RKO (cell line): ENCODE measurements around the gene SLC23A2.
"Not testable (repeated sequence)": the region's sequence is repeated elsewhere in the genome, so short reads cannot be mapped to it uniquely, and the experiment has no call there.

Experiments used
- DNase-seq: peaks from one replicate; pipeline ENCODE4 v3.0.0-alpha.2; 2016; ENCODE audit warnings: low spot score

The SLC23A2 gene

DNA sequence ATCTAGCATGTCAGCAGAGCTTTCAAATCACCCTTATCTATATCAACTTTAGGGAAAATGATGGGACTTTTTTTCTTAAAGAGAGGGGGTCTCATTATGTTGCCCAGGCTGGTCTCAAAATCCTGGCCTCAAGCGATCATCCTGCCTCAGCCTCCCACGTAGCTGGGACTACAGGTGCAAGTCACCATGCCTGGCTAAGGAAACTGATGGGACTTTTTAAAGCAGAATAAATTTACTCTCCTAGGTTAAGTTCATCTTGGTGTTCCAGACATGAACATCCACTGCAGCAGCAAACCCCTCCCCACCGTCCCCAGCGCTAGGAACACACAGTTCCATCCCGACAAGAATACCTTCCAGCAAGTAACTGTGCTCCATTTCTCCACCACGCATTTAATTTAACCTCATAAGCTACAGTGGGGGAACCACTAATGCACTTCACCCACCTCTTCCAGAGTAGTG is 64.9 kb downstream of the SLC23A2 start:
- DNase-seq, result no peak

DNA sequence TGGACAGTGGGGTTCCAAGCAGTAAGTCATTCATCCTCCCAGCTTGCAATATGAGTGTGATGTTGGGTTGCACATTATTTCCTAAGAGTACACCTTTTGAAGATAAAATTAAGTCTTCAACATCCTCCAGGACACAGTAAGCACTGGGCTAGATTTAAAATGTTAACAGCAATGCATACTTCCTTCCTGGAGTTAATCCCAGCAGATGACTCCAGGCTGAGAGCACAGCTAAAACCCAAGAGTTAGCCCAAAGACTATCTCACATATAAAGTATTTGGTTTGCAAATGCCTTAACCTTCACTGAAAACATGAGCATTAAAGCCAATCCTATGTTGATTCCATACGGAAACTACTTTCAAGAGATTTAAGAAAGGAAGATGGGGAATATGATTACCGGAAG is 69.2 kb downstream of the SLC23A2 start:
- no peak for DNase-seq

DNA sequence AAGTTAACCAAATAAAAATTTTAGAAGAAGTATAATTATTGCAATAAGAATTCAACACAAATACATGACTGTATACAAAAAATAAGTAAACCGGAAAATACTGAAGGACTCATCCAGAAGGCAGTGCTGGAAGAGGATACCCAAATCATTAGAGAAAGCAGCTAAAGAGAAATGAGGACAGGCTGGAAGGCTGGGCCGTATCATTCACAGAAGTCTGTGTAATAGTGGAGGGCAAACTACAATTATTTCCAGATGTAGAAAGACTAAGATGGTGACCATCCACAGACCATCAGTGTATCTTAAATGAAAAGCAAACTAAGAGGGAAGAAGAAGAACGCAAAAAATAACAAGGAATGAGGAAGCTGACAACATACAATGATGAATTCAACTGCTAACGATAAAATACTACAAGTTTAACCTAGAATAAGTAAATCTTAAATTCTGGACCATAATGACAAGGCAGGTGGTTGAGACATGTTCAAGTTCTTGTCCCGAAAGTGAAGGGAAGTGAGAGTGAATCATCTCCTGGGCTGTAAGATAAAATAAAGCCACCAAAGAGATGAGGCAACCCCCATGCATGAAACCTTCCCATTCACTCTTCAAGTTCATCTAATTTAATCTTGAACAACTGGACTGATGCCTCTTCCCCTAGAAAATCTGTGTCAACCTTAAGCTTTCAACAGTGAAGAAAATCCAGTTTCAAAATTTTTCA is 71.5 kb downstream of the SLC23A2 start:
- DNase-seq, result no peak

DNA sequence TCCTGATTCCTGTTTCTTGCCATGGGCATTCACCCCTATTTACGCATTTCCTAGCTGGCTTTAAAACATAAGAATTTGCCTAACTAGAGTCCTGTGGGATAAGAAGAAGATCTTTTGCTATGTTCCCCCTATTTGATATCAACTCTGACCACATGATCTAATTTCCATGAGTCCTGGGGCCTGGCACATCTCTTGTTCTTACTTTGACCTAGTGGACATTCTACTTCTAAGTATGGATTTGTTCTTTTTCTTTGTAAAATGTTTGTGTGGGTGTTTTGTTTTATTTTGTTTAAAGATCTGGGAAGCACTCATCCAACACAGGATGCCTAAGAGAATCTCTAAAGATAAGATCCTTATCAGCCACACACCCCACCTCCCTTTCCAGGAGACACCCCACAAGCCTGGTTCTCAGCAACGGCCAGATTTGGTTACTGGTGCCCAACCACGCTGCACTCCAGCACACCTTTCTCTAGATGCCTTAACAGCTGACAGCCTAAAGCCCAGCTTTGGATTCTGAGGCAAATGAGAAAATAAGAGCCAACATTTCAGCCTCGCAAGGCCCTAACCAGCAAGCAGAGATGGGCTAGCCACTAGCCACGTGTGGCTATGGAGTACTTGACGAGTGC is 74.7 kb downstream of the SLC23A2 start:
- DNase-seq, result no peak

DNA sequence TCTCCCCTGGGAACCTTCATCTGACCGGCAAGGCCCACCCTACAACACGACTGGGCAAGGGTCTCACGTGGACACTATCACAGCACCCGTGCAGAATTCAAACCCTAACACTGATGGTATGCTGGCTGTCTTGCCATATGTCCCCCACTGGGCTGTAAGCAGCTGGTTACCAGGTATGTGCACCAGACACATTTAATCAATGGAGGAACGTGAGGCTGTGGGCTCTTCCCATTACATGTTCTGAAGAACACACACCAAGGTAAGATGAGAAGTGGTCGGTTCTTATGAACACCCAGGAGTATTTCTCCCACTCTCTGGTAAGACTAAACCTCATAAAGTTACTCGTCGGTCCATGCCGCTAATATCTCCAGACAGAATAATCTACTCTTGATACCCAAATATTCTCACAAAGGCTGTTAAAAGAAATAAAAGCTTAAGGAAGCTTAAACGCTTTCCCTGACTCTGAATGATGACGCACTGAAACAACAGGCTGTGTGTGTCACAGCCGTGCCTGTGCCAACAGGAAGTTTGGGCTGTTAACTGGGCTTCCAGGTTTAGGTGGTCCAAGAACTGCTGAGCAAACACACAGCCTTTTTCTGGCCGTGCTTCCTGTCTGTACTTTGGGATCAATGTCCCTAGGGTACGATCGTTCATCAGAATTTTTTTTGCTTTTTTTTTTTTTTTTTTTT is 75.3 kb downstream of the SLC23A2 start:
- no peak for DNase-seq

DNA sequence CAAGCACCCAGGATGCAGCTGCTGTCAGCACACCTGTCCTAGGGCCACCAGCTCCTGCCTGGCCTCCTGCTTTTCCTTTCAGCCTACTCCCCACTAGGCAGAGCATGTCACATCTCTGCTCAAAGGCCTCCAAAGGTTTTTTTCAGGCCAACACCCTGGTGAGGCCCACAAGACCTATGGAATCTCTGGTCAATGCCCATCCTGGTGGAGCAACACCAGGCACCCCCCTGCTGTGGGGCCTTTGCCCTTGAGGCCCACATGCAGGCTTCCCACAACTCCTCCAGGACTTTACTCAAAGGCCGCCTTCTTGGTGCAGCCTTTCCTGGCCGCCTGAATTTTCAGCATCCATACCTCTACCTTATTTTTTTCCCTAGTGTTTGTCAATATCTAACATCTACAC is 76.9 kb downstream of the SLC23A2 start:
- DNase-seq, result no peak

DNA sequence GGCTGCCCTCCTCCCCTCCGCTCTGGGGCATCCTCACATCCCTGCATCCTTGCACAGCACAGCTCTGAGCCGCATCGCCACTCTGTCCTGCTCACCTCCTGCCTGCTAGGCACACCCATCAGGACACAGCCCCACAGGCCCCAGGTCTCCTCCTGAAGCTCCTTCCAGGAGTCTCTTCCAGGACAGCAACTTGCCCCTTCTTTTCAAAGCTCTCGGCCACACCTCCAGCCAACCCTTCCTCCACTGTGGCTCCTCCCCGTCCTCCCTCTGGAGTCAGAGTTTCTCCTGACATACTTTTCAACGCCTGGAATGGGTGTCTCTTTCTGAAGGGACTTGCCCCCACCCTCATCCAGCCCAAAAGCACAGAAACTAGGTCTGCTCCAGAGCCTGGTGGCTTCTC is 77.3 kb downstream of the SLC23A2 start:
- no peak for DNase-seq

DNA sequence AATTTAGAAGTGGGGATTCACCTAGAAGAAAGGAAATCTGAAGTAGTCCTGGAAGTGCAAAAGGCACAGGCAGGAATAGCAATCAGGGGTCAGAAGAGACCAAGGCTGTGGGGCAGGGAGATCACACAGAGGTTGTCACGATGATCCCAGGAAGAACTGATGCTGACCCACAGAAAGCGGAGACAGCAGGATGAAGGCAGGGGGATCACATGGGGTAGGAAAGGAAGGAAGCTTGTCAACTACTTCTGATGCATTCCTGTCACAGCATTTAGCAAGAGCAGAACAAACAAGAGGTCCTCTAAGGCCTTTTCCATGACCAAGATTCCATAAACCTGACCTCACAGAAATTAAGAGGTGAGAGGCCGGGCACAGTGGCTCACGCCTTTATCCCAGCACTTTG is 79.1 kb downstream of the SLC23A2 start:
- DNase-seq, result no peak

DNA sequence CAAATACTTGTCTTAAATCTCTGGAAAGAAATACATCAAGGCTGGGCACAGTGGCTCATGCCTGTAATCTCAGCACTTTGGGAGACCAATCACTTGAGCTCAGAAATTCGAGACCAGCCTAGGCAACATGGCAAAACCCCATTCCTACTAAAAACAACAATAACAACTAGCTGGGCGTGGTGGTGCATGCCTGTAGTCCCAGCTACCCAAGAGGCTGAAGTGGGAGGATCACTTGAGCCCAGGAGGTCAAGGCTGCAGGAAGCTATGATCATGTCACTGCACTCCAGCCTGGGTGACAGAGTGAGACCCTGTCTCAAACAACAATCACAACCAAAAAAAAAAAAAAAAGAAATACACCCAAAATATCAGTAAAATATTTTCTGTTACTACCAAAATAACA is 80.0 kb downstream of the SLC23A2 start:
- not testable (repeated sequence) for DNase-seq

DNA sequence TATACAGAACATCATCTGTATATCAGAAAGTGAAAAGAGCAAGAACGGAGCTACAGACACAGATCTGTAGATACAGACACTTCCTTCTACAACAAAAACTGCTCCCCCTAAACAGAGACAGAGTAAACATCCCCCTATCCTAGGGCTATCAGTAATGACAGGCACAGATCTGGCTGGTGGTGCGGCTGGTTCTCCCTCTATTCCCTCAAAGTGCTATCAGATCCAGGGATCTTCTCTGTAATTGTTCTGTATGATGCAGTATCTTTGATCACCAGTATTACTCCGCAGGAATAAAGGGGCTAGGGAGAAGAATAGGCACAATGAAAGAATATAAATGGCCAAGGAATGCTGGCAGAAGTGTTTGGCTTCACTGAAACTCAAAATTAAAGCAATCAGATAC is 80.7 kb downstream of the SLC23A2 start:
- no peak for DNase-seq

DNA sequence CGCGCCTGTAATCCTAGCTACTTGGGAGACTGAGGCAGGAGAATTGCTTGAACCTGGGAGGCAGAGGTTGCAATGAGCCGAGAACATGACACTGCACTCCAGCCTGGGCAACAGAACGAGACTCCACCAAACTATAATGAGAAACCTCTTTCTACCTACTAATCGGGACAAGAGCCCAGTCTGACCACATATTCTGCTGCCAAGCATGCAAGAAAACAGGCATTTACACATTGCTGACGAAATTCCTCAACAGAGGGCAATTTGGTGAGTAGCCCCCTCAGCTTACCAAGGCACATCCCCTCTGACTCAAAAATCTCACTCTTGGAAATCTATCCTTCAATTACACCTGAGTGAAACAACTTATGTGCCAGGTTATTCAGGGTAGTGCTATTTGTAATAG is 81.2 kb downstream of the SLC23A2 start:
- no peak for DNase-seq

DNA sequence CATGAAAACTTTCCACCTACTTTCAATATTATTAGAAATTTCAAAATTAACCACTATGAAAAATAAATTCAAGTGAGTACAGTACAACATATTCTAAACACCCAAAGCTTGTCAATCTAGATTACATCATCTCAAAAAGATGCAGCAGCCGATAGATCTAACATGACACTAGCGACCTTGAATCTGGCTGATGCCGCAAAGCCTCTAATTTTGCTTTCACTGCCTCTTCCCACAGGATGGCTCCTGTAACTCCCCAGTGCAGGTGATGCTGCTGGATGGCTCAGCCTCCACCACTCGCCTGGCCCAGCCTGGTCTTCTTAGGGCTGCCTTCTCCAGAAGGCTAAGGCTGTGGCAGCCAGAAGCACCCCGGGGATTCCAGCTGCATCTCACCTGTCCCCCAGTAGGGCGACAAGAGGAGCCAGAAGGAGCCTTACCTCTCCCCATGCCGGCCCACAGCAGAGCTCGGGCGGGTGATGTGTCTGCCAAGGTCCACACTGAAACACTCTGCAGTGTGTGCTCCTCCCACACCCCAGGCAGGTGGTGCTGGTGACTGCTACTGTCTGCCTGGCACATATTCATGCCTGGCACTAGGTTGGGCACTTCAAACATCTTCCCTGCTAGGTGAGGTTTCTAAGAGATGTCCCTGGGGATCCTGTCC is 82.1 kb downstream of the SLC23A2 start:
- DNase-seq, result no peak

DNA sequence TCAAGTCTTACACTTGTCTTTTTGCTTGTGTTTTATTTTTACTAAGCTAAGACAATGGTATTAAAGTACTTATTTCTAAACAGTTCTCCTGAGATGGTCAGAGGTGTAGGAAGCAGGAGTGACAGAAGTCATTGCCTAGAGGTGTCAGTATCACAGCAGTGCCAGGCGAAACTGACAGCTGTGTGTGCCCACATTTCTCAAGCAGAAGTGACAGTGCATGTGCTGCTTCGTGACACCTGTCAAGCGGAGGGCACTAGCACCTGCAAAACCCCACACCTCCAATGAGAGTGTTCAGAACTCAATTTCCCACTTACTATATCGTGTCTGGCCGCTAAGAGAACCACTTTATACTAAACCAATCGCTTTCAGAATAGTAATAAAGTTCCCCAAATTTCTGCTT is 82.8 kb downstream of the SLC23A2 start:
- no peak for DNase-seq

DNA sequence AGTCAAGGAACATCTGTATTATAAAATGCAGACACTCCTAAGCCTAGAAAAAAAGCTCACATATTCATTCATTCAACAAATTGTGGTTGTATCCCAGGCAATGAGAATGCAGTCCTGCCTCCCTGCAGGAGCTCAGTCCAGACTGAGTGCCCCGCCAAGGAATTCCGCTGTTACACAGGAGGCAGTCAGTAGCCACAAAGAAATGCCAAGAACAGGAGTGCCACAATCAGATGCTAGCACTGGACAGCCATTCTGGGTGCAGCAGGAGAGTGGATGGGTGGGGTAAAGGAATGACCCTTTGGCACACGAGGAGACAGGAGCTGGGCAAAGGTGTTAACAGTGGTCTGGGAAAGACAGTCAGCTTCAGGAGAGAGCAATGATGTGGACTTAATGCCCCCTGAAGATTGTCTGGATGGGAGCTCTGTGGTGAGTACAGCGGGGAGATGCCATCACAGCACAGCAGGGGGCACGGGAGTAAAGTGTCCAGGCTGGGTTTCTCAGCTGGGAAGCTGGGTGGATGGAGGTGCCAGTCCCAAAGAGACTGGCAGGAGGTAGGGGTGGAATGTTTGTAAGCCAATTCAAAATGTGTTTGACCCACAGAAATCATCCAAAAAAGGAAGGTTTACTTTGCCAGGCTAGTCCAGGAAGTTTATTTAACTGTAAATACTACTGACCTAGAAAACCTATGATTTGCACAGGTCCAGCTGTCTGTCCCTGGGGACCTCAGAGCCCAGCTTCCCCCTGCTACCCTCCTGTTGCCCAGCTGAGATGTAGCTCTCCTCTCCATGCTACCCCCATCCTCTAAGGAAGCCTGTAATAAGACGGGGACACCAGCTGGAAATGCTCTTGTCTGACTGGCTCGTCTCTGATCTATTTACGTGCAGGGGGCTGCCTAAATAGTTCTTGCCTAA is 84.1 kb downstream of the SLC23A2 start:
- no peak for DNase-seq

DNA sequence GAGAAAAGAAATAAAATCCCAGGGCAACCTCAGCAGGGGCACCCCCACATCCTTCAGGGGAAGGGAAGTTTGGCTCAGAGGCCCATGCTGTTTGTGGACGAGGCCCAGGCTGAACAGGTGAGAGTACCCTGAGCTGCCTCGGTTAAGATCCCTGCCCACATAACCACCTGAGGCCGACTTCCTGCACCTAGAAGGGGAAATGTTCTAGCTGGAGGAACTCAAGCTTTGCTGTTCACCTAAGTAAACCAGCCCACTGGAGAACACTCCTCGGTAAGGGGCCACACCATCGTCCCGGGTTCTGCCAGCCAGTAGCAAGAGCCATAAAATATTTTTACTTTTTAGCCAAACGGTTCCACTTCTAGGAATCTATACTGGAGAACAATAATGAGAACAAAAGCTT is 88.2 kb downstream of the SLC23A2 start:
- no peak for DNase-seq

DNA sequence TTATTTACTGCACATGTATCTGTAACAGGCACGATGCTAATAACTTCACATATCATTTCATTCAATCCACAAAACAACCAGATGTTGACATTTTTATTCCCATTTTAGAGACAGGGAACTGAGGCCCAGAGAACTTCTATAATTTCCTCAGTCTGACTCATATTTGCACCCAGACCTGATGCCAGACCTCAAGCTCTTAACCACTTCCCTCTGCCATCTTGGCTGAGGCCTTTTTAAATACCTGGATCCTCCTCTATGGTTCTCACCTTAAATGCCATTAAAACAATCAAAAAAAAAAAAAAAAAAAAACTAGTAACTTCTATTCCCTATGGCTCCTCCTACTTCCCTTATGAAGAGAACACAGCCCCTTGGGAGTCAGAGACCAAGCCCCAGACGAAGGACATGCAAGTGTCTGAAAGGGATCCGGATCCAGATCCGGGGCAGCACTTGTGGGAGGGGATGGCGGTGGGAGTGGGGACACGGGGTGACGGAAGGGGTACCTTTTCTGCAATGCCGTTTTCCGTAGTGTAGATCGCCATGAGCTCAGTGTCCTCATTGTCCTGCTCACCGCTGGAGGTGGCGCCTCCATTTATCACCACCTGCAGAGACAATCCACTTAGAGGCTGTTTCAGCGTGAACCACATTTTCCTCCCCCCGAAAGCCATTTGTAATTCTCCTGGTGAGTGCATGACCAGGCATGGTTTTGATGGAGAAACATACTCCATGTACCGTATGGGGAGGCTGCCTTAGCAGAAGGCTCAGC is 88.7 kb downstream of the SLC23A2 start:
- no peak for DNase-seq

DNA sequence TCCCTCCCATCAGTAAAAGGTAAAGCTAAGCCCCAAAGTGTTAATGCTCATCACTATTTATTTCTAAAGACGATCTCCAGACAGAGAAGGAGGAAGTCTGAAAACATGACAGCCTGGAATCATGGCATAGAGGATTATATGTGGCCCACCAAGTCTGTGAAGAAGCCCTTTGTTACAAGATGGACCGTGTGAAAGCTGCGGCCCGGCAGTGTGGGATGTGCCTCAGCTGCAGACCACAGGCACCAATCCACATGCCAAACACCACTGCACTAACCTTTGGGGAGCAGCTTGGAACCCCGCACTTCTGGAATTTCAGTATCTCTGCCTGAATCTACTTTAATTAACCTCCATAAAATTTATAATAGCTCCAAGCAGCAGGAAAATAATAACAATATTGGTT is 90.4 kb downstream of the SLC23A2 start:
- DNase-seq, result no peak

DNA sequence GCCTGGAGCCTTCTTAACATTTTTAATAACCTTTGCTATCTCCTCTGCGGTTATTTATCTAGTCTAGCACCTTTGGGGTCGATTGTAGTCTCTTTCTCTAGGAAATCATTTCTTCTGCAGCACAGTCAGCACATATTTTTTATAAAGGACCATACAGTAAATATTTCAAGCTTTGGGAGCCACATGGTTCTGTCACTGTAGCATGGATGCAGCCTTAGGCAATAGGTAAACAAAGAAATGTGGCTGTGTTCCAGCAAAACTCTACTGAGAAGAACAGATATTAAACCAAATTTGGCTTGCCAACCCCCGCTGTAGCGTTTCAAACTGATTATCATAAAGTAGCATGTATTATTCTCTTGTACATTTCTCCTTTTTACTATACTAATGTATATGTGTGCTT is 95.7 kb downstream of the SLC23A2 start:
- no peak for DNase-seq

DNA sequence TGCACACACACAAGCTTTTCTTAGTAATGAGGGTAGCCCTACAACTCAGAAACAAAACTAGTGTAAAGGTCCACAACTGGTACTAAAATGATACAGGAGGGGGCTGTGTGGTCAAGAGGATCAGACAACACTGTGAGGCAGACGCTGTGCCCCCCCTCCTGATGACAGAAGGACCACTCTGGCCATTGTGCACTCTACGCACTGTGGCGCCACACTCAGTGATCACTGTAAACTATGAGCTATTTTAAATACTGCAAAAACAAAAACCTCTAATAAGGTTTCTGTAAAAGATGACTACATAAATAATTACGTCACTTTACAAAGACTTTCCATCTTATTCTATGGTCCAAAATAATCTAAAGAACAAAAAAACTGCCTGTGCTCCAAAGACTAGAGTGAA is 96.1 kb downstream of the SLC23A2 start:
- DNase-seq, result no peak

DNA sequence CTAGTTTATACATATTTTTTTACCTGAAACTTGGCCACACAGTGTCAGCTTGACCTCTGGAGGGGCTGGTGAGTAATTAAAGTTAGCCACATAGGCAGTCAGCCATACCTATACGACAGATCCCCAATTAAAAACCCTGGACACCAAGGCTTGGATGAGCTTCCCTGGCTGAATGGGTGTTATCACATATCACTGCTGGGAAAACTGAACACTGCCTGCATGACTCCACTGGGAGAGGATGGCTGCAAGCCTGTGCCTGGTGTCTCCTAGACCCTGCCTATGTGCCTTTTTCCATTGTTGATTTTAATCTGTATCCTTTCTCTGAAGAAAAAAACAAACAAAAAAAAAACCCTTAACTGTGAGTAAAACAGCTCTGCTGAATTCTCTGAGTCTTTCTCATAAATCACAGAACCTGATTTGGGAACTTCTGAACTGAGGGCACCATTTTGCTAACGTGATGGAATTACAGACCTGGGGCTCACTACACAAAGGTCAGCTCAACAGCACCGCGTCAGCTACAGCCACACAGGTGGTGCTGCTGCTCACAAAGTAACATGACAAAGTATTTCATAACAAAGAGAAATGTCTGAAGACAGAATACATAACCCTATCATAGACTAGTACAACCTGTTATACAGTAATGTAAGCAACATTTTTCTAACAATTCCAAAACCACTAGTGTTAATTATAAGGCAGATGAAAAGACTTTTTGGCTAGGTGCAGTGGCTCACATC is 97.0 kb downstream of the SLC23A2 start:
- no peak for DNase-seq
